ENCODE data around the gene CORO1C.

CORO1C gene

DNA sequence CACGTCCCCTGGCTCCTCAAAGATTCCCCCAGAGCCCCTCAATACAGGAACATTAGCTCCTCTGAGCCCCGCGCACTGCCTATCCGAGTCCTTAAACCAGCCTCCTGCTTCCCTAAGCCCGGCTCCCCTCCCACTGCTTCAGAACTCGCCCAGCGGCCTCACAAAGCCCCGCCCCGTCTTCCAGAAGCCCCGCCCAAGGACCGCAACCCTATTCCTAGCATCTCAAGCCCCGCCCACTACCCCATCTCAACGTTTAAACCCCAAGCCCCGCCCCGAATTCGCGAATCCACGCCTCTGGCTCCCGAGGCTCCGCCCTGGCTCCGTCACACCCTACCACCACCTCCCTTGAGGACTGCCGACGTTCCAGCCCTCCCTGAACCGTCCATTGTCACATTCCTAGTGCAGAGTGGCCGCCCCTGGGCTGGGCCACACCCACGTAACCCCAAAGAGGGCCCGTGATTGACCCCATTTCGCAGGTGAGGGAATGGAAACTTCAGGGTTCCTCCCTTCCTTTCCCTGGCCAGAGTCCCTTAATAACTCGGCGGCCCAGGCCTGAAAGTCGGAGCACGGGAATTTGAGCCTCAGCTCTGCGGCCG is 646 bp upstream of the CORO1C start:
- Histone ChIP-seq H3K9me3 (ENCODE audit: control extremely low read depth in 1 of 5, control insufficient read depth in 4 of 5, insufficient read depth in 2 of 5, low read depth in 1 of 5, low read length in 4 of 5) (no peaks in the 10 kb centered on the region), H3K4me3 (ENCODE audit: control insufficient read depth in 1 of 7, extremely low read depth in 1 of 7, insufficient read depth in 4 of 7, low read depth in 2 of 7, low read length in 6 of 7) (peak overlapping the region; percentile 64 to 94 (median 77)), H3K36me3 (ENCODE audit: control insufficient read depth in 4 of 4, insufficient read depth in 4 of 4, low read length in 3 of 4) (no peaks in the 10 kb centered on the region), H3K27me3 (replicated peaks in 2 of 5; ENCODE audit: control insufficient read depth in 4 of 5, insufficient read depth in 5 of 5, low read length in 4 of 5) (no peaks in the 10 kb centered on the region), H3K4me1 (ENCODE audit: control extremely low read depth in 1 of 4, control insufficient read depth in 4 of 4, insufficient read depth in 4 of 4, low read length in 3 of 4) (peaks cover 20 to 43% (median 31%) of the 10 kb centered on the region in 4 experiments), H3K27ac (ENCODE audit: insufficient read depth in 1 of 2, low read depth in 1 of 2, low read length in 2 of 2, poor library complexity in 1 of 2, severe bottlenecking in 2 of 2) (peak overlapping the region in 1 of 2 experiments; percentile 85)
- CTCF ChIA-PET = interaction anchor here (0.7 to 2.0 kb wide), 14 partner anchors 11 to 67 kb away, joined by 3 to 6 read pairs (median 4); no protein-coding TSS in a partner anchor
- POLR2A ChIA-PET = interaction anchor here (0.7 kb wide), 1 partner anchor 41 kb away, joined by 3 read pairs; no protein-coding TSS in a partner anchor
- DNase-seq = peak; percentile 95 to 97 (median 97)
- WGBS (ENCODE audit: insufficient coverage) = 10% methylated on average over 29 of the region's 34 CpGs

DNA sequence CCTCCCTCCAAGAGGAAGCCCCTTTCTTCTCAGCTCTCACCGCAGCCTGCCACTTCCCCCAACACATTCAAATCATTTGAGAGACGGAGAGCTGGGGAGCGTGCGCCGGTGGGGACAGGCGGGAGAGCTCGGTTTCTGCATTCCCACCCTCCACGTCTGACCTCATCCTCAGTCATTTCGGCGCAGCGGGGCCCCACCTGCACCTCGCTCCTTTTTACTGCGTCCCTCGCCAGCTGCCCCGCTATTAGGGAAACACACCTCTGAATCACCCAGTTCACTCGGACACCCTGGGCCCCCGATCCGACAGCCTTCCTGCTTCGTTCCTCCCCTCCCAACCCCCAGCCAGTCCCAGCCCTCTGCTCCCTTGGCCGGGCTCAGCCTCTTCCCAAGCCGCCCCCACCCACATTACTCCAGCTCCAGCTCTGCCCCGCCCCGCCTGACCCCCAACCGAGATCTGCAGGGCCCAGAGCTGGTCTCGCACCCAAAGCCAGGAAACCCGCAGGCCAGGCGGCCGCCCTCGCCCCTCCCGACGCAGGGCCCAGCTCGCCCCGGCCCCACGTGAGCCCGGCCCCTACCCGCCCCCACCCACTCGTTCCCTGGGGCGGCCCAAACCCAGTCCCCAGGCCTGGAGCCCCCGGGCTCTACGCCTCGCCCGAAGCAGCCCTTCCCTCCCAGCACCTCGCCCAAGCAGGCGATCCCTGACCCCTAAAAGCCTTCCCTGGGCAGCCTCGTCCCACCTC is 783 bp downstream of the CORO1C start:
- peaks cover 20 to 48% (median 32%) of the 10 kb centered on the region in 4 experiments for H3K4me1 ChIP-seq (ENCODE audit: control extremely low read depth in 1 of 4, control insufficient read depth in 4 of 4, insufficient read depth in 4 of 4, low read length in 3 of 4)
- WGBS (ENCODE audit: insufficient coverage) = 0% methylated on average over 33 of the region's 45 CpGs
- no peaks in the 10 kb centered on the region for H3K36me3 ChIP-seq (ENCODE audit: control insufficient read depth in 4 of 4, insufficient read depth in 4 of 4, low read length in 3 of 4)
- no peaks in the 10 kb centered on the region for H3K27me3 ChIP-seq (replicated peaks in 2 of 5; ENCODE audit: control insufficient read depth in 4 of 5, insufficient read depth in 5 of 5, low read length in 4 of 5)
- POLR2A ChIA-PET = interaction anchor here (0.9 to 1.2 kb wide), 4 partner anchors 31 to 66 kb away, joined by 4 to 5 read pairs (median 4); no protein-coding TSS in a partner anchor
- peak overlapping the region; percentile 66 to 85 for H3K27ac ChIP-seq (ENCODE audit: insufficient read depth in 1 of 2, low read depth in 1 of 2, low read length in 2 of 2, poor library complexity in 1 of 2, severe bottlenecking in 2 of 2)
- H3K4me3 ChIP-seq (ENCODE audit: control insufficient read depth in 1 of 7, extremely low read depth in 1 of 7, insufficient read depth in 4 of 7, low read depth in 2 of 7, low read length in 6 of 7) = peak overlapping the region; percentile 64 to 94 (median 85)
- DNase-seq = peak; percentile 62 to 85 (median 82)
- no peaks in the 10 kb centered on the region for H3K9me3 ChIP-seq (ENCODE audit: control extremely low read depth in 1 of 5, control insufficient read depth in 4 of 5, insufficient read depth in 2 of 5, low read depth in 1 of 5, low read length in 4 of 5)
- CTCF ChIA-PET = interaction anchor here (0.6 to 1.4 kb wide), 11 partner anchors 10 to 73 kb away, joined by 3 to 11 read pairs (median 3); no protein-coding TSS in a partner anchor

GRCh38 chr12:108729612-108730364 is 1.5 kb downstream of the CORO1C start:
- H3K27ac ChIP-seq (ENCODE audit: insufficient read depth in 1 of 2, low read depth in 1 of 2, low read length in 2 of 2, poor library complexity in 1 of 2, severe bottlenecking in 2 of 2) = peak overlapping the region; percentile 66 to 85
- peak overlapping the region; percentile 64 to 94 (median 85) for H3K4me3 ChIP-seq (ENCODE audit: control insufficient read depth in 1 of 7, extremely low read depth in 1 of 7, insufficient read depth in 4 of 7, low read depth in 2 of 7, low read length in 6 of 7)
- WGBS (ENCODE audit: insufficient coverage) = 16% methylated on average over 8 of the region's 15 CpGs
- peak in 2 of 3 donors; percentile 63 to 76 for DNase-seq
- no peaks in the 10 kb centered on the region for H3K36me3 ChIP-seq (ENCODE audit: control insufficient read depth in 4 of 4, insufficient read depth in 4 of 4, low read length in 3 of 4)
- no peaks in the 10 kb centered on the region for H3K27me3 ChIP-seq (replicated peaks in 2 of 5; ENCODE audit: control insufficient read depth in 4 of 5, insufficient read depth in 5 of 5, low read length in 4 of 5)
- H3K4me1 ChIP-seq (ENCODE audit: control extremely low read depth in 1 of 4, control insufficient read depth in 4 of 4, insufficient read depth in 4 of 4, low read length in 3 of 4) = peaks cover 24 to 55% (median 35%) of the 10 kb centered on the region in 4 experiments
- H3K9me3 ChIP-seq (ENCODE audit: control extremely low read depth in 1 of 5, control insufficient read depth in 4 of 5, insufficient read depth in 2 of 5, low read depth in 1 of 5, low read length in 4 of 5) = no peaks in the 10 kb centered on the region
- CTCF ChIA-PET = interaction anchor here (0.6 to 1.4 kb wide), 10 partner anchors 10 to 74 kb away, joined by 3 to 11 read pairs (median 3); no protein-coding TSS in a partner anchor
- POLR2A ChIA-PET = interaction anchor here (0.9 to 1.2 kb wide), 4 partner anchors 30 to 65 kb away, joined by 4 to 5 read pairs (median 4); no protein-coding TSS in a partner anchor

- H3K27me3 ChIP-seq (replicated peaks in 2 of 5; ENCODE audit: control insufficient read depth in 4 of 5, insufficient read depth in 5 of 5, low read length in 4 of 5) = no peaks in the 10 kb centered on the region
- ChIA-PET CTCF (interaction anchor here (1.0 to 1.5 kb wide), 4 partner anchors 11 to 64 kb away, joined by 3 to 5 read pairs (median 4); no protein-coding TSS in a partner anchor), POLR2A (interaction anchor here (0.6 kb wide), 1 partner anchor 42 kb away, joined by 3 read pairs; no protein-coding TSS in a partner anchor)
- no peak for DNase-seq
- peak overlapping the region in 1 of 2 experiments; percentile 85 for H3K27ac ChIP-seq (ENCODE audit: insufficient read depth in 1 of 2, low read depth in 1 of 2, low read length in 2 of 2, poor library complexity in 1 of 2, severe bottlenecking in 2 of 2)
- peak overlapping the region in 4 of 7 experiments; percentile 8 to 94 (median 88) for H3K4me3 ChIP-seq (ENCODE audit: control insufficient read depth in 1 of 7, extremely low read depth in 1 of 7, insufficient read depth in 4 of 7, low read depth in 2 of 7, low read length in 6 of 7)
- peaks cover 24 to 57% (median 37%) of the 10 kb centered on the region in 4 experiments for H3K4me1 ChIP-seq (ENCODE audit: control extremely low read depth in 1 of 4, control insufficient read depth in 4 of 4, insufficient read depth in 4 of 4, low read length in 3 of 4)
- 75% methylated on average over 5 of the region's 9 CpGs for WGBS (ENCODE audit: insufficient coverage)
- H3K36me3 ChIP-seq (ENCODE audit: control insufficient read depth in 4 of 4, insufficient read depth in 4 of 4, low read length in 3 of 4) = no peaks in the 10 kb centered on the region
- H3K9me3 ChIP-seq (ENCODE audit: control extremely low read depth in 1 of 5, control insufficient read depth in 4 of 5, insufficient read depth in 2 of 5, low read depth in 1 of 5, low read length in 4 of 5) = no peaks in the 10 kb centered on the region
Measured at GRCh38 chr12:108728820-108729611, 2.3 kb downstream of the CORO1C start.

- H3K9me3 ChIP-seq (ENCODE audit: control extremely low read depth in 1 of 5, control insufficient read depth in 4 of 5, insufficient read depth in 2 of 5, low read depth in 1 of 5, low read length in 4 of 5) = no peaks in the 10 kb centered on the region
- DNase-seq = peak in 1 of 3 donors; percentile 32
- peak overlapping the region in 1 of 2 experiments; percentile 49 for H3K27ac ChIP-seq (ENCODE audit: insufficient read depth in 1 of 2, low read depth in 1 of 2, low read length in 2 of 2, poor library complexity in 1 of 2, severe bottlenecking in 2 of 2)
- ChIA-PET POLR2A (interaction anchor here (1.5 kb wide), 1 partner anchor 26 kb away, joined by 4 read pairs; no protein-coding TSS in a partner anchor), CTCF (interaction anchor here (1.0 to 1.5 kb wide), 5 partner anchors 10 to 63 kb away, joined by 3 to 5 read pairs (median 4); no protein-coding TSS in a partner anchor)
- 73% methylated on average over 3 of the region's 7 CpGs for WGBS (ENCODE audit: insufficient coverage)
- H3K36me3 ChIP-seq (ENCODE audit: control insufficient read depth in 4 of 4, insufficient read depth in 4 of 4, low read length in 3 of 4) = no peaks in the 10 kb centered on the region
- peaks cover 29 to 62% (median 43%) of the 10 kb centered on the region in 4 experiments for H3K4me1 ChIP-seq (ENCODE audit: control extremely low read depth in 1 of 4, control insufficient read depth in 4 of 4, insufficient read depth in 4 of 4, low read length in 3 of 4)
- H3K27me3 ChIP-seq (replicated peaks in 2 of 5; ENCODE audit: control insufficient read depth in 4 of 5, insufficient read depth in 5 of 5, low read length in 4 of 5) = no peaks in the 10 kb centered on the region
- H3K4me3 ChIP-seq (ENCODE audit: control insufficient read depth in 1 of 7, extremely low read depth in 1 of 7, insufficient read depth in 4 of 7, low read depth in 2 of 7, low read length in 6 of 7) = peak overlapping the region in 2 of 7 experiments; percentile 45 to 92
Measured at GRCh38 chr12:108727868-108728735, 3.2 kb downstream of the CORO1C start.
